ENCODE data around the gene MSX2.

DNA sequence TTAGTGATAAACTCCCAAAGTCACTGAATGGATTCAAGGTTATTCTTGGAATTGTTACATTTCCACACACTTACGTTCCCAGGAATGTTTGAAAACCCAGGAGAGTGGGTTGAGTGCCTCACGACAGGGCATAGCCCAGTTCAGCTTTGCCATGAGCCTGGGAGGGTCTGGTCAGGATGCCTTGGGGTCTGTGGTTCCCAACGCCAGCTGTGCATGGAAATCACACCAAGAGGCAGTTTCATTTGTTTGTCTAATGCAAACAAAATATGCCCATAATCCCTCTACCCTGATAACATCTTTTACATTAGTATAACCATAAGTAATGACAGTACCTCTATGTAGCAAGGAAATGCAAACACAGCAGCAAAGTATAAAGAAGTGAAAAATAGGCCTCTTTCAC is 25.3 kb upstream of the MSX2 start:
- no peak for TF ChIP-seq POLR2AphosphoS5 (IDR thresholded peaks at IDR 0.05; ENCODE audit: borderline replicate concordance, low read depth, low read length)
- TF ChIP-seq EZH2 (IDR thresholded peaks at IDR 0.05) = no peak
